Measurements from ENCODE around the gene VWA3B.
"Not testable (repeated sequence)": the region's sequence is repeated elsewhere in the genome, so short reads cannot be mapped to it uniquely, and the experiment has no call there.

VWA3B gene

DNA sequence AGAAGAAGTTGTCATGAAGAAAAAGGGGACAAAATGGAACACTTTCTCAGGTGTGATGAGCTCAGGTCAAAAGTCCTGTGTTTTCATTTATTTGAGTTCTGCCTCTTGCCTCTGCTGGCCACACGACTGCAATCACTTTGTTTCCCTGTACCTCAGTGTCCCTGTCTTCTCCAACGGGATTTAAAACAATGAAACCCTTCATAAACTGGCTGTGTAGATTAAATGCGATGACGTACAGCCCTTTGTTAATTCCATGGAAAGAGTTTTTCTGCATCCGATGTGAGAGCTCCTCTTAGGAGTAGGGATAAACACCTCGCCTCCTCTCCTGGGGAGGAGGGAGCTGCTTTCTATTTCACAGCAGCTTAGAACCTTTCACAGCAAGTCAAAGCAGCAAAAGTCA is 207.7 kb downstream of the VWA3B start:
- no peak overlapping the region for H3K4me3 ChIP-seq (ENCODE audit: low read depth, low read length)

DNA sequence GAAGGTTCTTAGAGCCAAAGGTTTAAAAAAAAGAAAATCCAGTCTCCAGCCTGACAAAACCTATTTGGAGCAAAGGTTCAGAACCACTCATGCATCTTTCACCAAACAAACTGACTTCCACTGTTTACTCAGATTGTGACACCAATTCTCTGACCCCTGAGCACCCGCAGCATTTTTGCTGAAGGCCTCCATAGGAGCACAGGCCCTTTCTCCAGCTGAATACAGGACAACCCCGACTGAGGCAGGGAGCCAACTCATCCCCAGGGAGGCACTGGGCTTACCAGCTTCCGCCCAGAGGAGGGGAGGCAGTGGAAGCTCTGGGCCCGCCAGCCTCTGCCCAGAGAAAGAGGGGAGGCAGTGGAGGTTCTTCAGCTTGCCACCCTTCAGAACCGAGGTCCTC is 208.3 kb downstream of the VWA3B start:
- H3K4me3 ChIP-seq (ENCODE audit: low read depth, low read length), result no peak overlapping the region

DNA sequence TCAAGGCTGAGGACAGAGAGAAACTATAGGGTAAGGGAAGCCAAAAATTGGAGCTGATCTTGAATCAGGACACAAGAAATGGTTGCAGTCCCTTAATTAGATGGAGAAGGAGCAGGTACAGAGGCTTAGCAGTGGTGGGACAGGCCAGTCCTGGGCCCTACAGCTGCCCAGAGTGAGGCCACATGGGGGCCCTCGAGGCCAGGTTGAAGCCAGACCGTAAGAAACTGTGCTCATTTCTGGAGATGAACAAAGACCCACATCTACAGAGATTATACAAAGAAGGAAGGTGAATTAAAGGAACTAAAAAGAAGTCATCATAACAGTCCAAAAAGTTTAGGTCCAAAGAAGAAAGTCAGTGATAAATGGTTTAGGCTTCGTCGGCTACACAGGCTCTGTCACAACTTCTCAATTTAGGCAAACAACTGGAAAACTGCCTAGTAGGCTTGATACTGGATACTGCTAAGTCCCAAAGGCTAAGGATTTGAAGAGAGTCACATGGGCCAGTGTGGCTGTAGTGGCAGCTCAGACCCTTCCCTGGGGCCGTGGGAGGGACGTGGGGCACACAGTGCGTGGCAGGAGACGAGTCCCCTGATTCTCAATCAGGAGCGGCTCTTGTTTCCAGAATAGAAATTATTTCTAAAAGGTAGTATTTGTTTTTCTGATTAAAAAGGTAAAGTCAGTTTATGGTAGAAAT is 208.9 kb downstream of the VWA3B start:
- no peak overlapping the region for H3K4me3 ChIP-seq (ENCODE audit: low read depth, low read length)

DNA sequence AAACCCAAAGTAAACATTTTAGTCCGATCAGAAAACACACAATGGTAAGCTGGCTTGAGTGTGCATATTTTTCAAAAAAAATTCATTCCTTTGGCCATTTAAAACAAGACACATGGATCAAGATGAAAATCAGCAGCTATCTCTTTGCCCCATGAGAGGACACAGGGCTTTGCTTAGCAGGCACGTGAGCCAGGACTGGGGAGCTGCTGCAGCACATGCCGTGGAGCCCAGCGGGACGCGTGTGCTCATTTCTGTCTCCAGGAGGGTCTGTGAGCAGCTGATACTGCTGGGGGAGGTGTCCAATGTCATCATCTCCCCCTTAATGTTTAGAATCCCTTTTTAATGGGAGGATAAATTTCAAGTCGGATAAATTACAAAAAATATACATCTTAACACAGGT is 209.5 kb downstream of the VWA3B start:
- no peak overlapping the region for H3K4me3 ChIP-seq (ENCODE audit: low read depth, low read length)

DNA sequence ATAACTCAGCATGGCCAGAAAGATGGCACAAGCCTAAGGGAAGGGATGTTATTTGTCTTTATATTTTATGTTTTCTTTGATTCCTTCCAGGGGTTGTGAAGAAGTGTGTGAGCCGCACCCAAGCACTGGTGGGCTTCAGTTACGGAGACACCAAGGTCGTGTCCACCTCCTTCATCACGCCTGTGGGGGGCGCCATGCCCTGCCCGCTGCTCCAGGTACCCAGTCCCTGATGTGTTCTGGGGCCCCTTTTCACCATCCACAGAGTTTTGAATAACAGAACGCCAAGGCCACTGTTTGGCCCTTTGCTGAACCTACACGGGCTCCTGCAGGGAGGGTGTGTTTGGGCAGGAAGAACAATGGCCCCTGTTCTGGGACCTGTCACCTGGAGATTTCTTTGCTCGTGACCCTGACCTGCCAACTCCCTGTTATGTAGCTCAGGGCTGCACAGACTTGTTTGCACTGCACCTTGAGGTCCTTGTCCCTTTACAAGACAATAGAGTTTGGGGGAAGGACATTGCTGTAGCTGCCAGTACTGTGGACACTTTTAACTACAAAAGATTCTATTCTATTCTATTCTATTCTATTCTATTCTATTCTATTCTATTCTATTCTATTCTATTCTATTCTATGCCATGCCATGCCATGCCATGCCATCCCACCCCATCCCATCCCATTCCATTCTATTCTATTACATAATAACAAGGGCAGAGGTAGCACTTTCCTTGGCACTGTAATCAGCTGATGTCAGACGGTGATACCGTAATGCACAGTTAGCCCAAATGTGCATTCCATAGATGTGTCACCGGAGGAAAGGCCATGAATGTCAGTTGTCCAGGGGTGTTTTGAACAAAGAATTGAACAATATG is 211.1 kb downstream of the VWA3B start:
- H3K4me3 ChIP-seq (ENCODE audit: low read depth, low read length), result no peak overlapping the region

DNA sequence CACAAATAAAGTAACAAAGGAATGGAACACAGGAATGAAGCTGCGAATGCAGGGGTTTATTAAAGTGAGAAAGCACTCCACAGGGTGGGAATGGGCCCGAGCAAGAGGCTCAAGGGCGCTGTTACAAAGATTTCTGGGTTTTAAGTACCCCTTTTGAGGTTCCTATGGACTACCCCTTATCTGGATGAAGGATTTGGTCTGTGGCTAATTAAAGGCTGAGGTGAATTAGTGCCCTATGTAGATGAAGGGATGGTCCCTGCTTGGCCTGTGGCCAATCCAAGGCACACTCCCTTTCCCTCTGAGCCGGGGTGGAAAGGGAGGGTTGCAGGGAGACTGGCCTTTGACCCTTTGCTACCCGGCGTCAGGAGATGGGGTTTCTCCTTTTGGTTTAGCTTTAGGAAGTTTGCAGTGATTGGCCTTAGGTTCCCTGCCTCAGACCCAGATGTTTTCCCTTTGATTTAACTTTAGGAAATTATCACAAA is 211.8 kb downstream of the VWA3B start:
- H3K4me3 ChIP-seq (ENCODE audit: low read depth, low read length), result no peak overlapping the region

DNA sequence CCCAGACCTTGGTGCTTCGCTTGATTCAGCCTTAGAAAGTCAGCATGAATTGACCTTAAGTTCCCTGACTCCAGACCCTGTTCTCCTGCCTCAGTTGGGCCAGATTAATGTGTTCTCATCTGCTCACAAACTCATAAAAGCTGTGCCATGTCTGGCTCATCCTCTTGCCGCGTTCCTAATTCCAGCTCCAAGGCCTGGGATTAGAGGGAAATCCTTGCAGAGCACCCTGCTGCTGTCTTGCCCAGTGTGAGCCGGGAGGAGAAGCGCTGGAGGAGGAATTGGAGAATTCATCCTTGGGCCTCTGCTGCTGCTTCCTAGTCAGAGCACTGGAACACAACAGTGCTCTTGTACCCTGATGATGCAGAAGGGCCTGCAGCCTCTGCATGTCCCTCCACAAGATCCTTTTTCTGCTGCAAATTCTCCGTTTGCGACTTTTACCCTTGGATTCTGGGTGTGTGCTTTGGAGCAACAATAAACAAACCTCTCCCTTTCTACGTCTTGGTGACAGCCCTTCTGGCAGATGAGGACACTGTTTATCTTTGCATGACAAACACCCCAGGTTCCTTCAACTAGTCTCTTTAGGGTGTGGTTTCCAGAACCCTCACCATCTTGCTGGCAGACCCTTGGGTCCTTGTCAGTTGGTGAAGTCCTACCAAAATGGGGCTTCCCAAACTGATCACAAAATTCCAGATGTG is 212.4 kb downstream of the VWA3B start:
- no peak overlapping the region for H3K4me3 ChIP-seq (ENCODE audit: low read depth, low read length)

DNA sequence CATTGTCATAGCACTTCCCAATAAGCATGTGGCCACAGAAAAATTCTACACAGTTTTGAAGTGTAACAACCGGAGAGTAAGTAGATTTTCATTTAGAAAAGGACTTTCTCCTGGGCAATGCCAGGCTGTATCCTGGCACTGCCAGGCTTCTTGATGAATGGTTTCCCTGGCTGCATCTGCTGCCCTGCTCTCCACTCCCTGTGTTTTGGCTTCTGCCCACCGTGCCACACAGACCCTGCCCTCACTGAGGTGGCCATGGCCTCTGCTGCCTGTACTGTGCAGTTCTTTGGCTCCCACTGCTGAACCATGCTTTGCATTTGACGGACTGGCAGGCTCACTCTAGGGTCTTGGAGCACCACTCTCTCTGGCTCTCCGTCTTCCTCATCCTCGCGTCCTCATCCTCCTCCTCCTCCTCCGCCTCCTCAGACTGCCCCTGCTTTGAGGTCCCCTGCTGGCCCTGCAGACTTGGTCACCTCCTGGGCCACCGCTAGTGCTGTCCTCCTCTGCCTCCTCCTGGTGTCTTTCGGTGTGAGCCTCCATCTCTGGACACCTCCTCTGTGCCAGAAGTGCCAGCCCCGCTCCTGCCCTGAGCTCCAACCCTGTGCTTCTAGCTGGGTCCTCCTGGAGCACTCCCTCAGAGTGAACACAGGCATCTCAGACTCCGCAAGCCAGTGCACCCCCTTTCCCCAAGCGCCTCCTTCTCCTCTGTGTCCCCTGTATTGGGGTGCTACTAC is 213.3 kb downstream of the VWA3B start:
- no peak overlapping the region for H3K4me3 ChIP-seq (ENCODE audit: low read depth, low read length)

DNA sequence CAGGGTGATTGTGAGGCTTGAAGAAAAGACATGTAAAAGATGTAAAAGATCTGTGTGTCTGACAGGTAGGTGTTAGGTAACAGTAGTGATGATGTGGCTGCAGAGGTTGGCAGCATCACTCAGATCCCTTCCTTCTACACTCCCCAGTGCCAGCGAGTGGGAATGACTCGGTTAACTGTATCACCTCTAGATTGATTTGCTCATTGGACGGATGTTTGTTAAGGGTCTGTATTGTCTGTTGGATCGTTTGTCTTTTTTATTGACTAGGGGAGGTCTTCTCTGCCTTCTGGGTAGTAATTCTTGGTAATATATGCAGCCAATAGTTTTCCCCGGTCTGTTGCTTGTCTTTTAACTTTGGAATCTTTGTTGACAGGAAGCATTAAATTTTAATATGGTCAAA is 214.5 kb downstream of the VWA3B start:
- no peak overlapping the region for H3K4me3 ChIP-seq (ENCODE audit: low read depth, low read length)

DNA sequence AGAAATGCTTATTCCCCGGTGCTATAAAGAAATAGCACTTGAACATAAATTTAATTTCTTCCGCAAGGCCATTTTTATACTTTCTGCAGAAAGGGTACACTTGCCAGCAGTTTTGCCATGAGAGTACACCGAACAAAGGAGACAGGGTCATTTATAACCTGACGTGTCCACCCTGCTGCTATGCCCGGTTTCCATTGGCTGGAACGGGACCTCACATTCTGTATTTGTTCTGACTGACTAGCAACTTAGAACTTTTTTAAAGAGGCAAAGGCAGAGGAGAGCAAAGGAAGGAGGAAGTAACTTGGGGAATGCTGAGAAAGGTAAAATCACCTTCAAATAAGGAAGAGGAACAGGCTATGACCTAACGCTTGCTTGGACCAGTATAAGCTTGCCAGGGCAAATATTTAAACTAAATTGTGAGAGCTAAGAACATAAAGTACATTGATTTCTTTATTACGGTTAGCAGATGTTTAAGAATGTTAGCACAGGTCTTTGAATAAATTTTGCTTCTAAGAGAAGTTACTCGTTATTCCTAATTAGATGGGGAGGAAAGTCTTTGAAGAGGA is 220.2 kb downstream of the VWA3B start:
- H3K4me3 ChIP-seq (ENCODE audit: low read depth, low read length), result not testable (repeated sequence)

DNA sequence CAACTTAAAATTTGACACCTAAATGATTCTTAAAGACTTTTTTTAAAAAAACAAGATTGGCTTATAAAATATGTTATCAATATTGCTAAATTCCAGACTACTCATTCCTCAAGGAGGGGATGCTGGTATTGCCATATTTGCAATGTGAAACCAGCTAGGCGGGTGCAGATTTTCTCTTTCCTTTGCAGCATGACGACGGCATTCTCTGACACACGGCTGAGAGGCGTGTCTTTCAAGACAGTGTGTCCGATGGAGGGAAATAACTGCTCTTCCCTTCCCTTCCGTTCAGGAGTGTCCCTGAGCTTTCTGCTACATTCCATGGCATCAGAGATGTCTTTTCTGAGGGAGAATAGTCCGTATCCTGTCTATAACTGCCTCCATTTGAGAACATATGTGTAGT is 221.1 kb downstream of the VWA3B start:
- no peak overlapping the region for H3K4me3 ChIP-seq (ENCODE audit: low read depth, low read length)

DNA sequence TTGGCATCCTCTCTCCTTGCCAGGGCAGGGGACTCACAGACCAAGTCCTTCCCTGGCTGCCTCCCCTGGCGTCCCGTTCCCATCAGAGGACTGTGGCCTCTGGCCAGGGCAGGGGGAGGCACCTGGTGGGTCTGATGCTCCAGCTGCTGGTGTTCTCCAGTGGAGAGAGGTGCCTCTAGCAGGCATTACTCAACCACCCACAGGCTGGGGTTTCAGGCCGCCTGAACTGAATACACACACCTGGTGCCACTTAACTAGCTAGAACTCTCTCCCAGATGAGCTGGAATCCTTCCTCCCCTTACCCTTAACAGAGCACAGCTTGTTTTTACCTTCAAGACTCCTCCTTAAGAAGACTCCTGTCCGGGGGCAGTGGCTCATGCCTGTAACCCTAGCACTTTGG is 221.6 kb downstream of the VWA3B start:
- H3K4me3 ChIP-seq (ENCODE audit: low read depth, low read length), result no peak overlapping the region

DNA sequence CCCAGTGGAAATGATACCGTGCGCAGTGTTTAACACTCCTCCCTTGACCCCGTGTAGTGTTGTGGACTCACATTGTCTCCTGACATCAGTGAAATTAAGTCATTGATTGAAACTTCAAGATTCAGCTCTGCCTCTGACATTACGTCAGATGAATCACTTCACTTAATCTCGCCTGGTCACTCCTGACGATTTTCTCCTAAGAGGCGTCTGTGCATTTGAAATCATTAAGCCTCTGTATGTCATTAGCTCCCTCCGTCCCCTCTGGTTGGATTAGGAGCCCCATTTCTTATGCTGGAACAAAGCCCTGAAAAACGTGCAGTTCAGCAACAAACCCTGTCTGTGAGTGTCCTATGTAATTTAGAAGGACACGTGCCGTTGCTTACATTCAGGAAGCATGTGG is 222.6 kb downstream of the VWA3B start:
- no peak overlapping the region for H3K4me3 ChIP-seq (ENCODE audit: low read depth, low read length)

DNA sequence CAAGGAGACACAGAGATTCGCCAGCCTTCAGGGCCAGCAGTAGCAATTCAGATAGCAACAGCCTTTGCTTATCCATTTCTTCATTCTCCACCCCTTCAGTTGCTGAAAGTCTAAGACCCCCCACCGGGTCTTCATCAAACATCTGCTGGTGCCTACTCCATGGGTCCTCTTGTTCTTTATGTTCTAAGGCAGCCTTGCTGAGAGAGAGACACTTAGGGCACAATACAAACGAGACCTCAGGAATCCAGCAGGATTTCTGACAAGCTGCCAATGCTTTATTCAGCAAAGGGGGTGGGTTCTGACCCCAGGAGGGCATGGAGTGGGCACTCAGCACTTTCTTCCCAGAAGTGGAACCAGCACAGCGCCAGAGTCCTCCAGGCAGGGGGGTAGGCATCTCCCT is 223.0 kb downstream of the VWA3B start:
- H3K4me3 ChIP-seq (ENCODE audit: low read depth, low read length), result no peak overlapping the region

DNA sequence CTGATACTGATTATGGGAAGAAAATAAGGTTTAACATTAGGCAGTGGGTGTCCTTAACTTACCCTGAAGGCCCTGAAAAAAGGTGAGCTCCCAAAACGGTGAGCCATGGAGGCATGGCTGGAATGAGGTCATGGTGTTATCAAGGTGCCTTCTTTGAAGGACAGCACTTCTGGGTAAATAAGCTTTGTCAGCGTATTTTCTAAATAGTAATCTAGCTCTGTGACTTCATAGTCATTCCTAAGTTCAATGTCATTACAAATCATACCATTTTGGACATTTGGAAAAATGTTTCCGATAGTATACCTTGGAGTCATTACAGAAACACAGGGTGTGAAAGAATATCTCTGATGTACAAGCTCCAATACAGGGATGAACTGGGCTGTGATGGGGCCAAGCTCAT is 224.1 kb downstream of the VWA3B start:
- no peak overlapping the region for H3K4me3 ChIP-seq (ENCODE audit: low read depth, low read length)

DNA sequence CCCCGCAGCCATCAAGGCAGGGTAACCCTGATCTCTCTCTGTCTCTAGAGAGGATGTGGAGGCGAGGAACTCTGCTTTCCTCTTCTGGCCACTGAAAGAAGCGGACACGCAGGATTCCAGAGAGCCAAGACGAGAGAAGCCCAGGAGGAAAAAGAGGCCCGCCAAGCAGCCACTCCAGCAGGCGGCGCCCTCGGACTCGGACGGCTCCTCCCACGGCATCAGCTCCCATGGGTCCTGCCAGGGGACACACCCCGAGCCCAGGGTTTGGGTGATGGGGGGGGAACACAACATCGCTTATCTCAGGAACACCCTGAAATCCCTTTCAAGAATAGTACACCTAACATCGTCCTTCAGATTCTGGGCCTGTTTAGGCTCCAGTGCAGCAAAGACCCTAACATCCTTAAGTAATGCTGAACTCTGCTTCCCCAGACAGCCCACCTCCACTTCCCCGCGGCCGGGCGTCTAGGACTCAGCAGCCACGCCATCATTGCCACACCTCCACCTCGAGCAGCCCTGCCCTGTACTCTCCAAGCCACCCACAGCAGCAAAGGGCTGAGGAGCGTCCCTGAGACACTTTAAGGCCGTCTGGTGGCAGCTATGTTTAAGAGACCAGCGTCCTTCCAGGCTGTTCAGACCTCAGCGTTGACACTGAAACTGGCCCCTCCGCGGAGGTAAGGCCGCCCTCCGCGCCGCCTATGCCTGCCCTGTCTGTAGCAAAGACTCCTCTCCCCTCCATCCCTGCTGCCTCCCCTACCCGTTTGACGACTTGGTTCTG is 225.0 kb downstream of the VWA3B start:
- no peak overlapping the region for H3K4me3 ChIP-seq (ENCODE audit: low read depth, low read length)

DNA sequence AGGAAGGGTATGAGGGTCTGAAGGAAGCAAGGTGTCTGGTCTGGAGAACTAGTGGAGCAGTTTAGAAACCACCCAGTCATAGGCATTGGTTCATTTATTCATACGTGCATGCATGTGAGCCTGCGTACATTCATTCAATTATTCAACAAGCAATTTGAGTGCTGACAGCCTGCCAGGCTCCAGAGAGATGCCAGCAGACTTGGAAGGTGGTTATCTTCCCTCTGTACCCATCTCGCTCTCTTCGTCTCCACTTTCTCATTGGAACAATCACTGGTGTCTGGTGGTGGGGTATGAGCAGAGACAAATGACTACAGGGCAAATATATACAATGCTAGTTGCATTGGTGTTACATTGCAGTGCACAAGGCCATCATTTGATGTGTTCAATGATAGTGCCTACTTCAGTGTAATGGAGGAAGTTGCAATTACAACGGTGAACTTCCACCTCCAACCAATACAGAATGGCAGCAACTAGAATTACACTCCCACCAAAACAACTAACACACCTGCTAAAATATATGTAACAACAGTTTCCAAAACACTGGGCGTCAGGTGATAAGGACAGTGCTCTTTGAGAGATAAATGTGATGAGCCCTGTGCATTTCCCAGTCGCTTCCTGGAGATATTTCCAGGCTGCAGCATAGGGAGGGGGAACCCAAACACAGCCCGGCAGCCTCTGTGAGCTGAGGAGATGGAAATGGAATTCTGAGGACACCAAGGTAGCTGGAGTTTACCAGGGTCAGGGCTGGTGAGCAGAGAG is 226.7 kb downstream of the VWA3B start:
- no peak overlapping the region for H3K4me3 ChIP-seq (ENCODE audit: low read depth, low read length)

DNA sequence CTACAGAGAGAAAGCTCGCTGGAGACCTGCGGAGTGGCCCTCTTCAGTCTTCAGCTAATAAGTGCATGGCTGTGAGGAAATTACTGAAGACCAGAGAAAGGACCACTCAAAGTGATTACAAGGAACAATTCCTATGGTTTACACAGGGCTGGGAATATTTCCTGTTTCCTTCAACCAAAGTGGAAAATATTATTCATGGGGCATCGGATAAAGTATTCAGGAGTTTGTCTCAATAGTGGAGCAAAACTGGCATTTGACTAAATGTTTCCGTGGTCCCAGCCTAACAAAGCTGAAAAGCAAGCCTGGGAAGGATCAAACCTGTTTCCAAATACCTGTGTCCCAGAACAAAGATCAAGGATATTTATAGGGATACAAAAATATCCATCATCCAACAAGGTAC is 227.3 kb downstream of the VWA3B start:
- no peak overlapping the region for H3K4me3 ChIP-seq (ENCODE audit: low read depth, low read length)

DNA sequence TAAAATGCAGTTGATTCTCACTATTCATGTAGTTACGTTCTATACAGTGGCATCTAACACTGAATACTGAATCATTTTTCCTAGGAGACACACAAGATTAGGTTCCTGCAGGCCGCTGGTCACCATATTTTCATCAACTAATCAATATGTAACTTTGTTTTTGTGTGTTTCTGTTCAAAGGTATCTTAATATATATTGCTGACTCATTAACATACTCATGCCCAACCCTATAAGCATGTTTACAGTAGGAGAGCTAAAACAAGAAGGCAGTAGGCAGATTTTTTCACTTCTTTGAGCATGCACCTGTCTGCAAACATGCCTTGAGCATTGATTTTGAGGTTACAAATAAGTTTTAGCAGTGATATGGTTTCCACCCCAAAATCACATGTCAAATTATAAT is 229.0 kb downstream of the VWA3B start:
- no peak overlapping the region for H3K4me3 ChIP-seq (ENCODE audit: low read depth, low read length)

Measured in iPS-11a (cell line).